Stimulated activated CD4-positive, alpha-beta T cell treated with anti-CD3 and anti-CD28 coated beads, TNF-alpha, amount 100 ng/mL, for 4 hours (primary cell): ENCODE results near the gene NFKBIE.
"Not testable (repeated sequence)": the region's sequence is repeated elsewhere in the genome, so short reads cannot be mapped to it uniquely, and the experiment has no call there.

Source experiments
- DNase-seq, 3 experiments: peaks; one replicate each; pipeline ENCODE4 v3.0.0-alpha.2; 2020; ENCODE audit warnings: low read depth in 3 of 3

NFKBIE gene

DNA sequence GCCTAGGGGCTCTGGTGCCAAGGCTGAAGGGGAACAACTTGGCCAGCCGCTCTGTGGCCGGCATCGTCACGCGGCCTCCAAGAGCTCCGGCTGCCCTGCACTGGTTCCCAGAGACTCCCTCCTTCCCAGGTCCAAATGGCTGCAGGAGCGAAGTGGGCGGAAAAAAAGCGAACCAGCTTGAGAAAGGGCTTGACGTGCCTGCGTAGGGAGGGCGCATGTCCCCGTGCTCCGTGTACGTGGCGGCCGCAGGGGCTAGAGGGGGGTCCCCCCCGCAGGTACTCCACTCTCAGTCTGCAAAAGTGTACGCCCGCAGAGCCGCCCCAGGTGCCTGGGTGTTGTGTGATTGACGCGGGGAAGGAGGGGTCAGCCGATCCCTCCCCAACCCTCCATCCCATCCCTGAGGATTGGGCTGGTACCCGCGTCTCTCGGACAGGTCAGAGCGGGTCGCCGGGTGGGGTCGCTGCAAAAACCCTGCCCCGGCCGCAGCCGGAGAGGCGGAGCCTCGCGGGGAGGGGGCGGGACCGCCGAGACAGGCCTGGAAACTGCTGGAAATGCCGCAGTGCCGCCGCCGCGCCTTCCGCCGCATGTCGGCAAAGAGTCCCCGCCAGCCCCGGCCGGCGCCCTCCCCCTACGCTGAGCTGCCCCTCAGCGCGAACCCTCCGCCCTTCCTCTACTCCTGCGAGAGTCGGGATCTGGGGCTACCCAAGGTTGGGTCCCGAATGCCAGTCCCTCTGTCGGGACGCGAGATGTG, 19.3 kb downstream of the NFKBIE start:
- DNase-seq: peak; percentile 72 to 86 (median 77)

- no peak for DNase-seq
Measured at GRCh38 chr6:44245391-44245911, 19.9 kb downstream of the NFKBIE start.

DNA sequence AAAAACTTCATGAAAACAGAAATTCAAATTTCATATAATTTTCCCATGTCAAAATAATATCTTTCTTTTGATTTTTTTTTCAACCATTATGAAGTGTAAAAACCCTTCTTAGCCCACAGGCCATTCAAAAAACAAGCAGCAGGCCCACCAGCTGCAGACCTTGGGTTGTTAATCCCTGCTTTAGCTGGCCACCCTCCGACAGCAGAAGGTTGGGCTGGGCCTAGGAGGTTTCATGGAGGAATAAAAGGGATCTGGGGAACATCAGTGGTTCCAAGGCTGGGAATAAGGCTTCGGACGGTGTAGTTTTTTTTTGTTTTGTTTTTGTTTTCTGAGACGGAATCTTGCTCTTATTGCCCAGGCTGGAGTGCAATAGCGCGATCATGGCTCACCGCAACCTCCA, 22.0 kb downstream of the NFKBIE start:
- DNase-seq: no peak

GRCh38 chr6:44238687-44239350, 26.5 kb downstream of the NFKBIE start:
- no peak for DNase-seq

DNA sequence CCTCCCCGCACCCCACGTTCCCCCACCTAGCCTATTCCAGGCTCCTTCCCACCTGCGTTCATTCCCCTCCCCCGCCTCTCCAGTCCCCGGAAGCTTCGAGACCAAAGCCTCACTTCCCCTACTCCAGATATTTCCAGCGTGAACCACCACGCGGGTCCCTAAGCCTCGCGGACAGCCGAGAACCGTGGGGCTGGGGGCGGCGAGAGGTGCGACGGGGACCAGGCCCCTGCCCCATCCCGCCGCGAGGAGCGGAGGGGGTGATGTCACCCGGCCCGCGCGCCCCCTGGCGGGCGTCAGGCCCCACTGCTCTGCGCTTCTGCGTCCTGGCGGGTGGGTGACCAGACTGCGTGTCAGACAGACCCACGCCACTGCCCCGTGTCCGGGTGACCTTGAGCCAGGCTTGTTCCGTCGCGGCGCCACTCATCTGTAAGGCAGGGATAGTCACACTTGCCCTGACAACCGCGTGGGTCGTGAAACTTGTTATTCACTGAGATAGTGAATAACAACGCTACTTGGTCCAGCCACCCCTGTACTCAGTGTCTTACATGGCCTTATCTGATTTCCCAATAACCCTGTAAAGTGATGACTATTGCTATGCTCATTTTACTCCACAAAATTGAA, 27.4 kb downstream of the NFKBIE start:
- peak; percentile 63 to 65 (median 64) for DNase-seq

DNA sequence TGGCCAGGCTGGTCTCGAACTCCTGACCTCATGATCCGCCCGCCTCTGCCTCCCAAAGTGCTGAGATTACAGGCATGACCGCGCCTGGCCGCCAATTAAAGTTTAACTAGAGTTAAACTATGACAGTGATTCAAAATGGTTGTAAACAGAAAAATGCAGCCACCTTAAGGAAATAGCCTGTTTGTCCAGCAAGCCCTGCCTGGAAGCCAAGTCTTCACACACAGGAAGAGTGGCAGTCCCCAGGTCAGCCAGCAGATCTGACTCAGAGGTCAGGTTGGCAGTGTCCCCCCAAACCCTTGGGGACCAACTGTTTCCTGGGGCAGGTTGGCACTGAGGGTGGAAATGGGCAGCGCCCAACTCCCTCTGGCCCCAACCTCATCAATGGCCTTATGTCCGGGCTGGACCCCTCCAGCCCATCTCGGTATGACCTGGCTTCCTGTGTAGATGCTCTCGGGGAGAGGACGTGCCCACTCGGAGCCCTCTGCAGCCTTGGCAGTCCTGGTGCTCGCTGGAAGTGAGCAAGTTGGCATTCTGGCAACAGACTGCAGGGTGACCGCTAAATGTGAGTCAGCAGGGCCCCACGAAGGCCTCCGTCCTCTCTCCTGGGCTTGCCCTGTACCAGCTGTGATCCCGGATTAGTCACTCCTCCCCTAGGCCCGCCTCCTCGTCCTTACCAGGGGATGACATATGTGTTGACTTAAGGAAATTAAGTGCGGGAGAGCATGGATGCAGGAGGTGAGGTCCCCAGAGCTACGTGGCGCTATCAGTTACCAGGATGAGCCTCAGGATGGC, 28.1 kb downstream of the NFKBIE start:
- DNase-seq: peak in 2 of 3 experiments; percentile 42 to 46

- no peak for DNase-seq
Measured at GRCh38 chr6:44235891-44236516, 29.3 kb downstream of the NFKBIE start.

DNA sequence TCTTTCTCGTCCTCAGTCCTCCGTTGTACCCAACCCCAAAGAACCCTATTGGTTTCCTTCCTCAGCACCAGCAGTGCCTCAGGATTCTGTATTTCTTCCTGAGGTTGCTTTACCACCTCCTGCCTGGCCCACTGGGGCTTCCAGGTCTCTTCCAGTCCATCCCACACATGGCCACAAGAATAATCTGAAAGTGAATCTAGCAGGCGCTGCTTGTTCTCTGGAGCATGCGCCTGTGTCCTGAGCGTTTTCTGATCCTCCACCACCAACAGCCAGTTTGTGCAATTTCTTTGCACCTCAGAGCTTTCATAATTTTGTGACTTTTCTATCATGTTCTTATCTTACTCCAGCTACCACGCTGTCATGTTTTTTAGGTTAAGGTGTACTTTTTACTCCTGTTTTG, 30.1 kb downstream of the NFKBIE start:
- no peak for DNase-seq

DNA sequence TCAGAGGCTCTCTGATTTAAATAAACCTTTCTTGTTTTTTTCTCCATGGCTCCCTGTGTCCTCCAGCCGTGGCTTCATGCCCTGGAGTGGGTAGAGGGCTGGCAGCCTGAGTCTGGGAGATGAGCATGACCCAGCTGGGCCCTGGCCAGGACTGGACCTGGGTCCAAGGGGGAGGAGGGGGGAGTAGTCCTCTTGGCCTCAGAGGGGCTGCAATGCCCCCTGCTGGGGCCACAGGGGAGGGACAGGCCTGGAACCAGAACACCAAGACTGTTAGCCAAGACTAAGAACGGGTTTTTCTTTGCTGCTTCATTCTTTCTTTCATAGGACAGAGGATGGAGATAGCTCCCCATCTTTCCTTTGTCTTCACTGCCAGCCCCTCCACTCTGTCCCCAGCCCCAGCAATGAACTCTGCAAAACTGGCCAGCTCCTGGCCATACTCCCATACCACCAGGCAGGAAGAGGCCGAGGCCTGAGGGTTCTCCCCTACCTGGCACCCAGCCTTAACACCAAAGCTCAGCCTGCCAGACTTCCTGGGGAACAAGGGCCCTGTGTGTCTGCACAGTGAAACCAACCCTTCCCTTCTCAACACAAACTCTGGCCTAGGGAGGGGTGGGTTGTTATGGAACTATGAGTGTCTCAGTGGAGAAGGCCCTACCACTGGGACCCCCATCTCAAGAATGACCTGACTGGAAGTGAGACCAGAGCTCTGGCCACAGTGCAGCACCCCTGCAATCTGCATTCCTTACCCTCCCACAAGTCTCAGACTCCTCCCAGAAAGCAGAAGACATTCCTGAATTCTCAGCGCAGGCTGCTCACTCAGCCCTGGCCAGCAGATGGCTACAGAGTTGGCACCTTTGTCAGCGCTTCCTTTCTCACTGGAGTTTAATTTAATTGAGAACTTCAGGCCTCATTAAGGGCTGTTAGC, 31.0 kb downstream of the NFKBIE start:
- no peak for DNase-seq

DNA sequence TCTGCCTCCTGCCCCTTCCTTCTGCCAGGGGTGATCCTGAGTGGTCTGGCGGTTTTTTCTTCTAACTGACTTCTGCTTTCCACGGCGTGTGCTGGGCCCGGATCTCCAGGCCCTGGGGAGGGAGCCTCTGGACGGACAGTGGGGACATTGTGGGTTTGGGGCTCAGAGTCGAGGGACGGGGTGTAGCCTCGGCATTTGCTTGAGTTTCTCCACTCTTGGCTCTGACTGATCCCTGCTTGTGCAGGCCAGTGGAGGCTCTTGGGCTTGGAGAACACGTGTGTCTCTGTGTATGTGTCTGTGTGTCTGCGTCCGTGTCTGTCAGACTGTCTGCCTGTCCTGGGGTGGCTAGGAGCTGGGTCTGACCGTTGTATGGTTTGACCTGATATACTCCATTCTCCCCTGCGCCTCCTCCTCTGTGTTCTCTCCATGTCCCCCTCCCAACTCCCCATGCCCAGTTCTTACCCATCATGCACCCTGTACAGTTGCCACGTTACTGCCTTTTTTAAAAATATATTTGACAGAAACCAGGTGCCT, 31.7 kb downstream of the NFKBIE start:
- DNase-seq: no peak

- no peak for DNase-seq
Measured at GRCh38 chr6:44232676-44233566, 32.4 kb downstream of the NFKBIE start.

DNA sequence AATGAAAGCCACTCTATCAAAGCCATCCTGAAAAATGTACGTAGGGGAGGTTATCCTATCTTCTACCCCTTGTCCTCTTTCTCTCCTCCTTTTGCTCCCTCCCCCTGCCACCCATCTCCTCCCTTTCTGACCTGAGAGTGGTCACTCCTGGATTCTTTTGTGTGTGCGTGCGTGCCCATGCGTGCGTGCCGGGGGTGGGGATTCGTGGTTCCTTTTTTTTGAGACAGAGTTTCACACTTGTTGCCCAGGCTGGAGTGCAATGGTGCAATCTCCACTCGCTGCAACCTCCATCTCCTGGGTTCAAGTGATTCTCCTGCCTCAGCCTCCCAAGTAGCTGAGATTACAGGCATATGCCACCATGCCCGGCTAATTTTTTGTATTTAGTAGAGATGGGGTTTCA, 33.9 kb downstream of the NFKBIE start:
- DNase-seq: not testable (repeated sequence)

DNA sequence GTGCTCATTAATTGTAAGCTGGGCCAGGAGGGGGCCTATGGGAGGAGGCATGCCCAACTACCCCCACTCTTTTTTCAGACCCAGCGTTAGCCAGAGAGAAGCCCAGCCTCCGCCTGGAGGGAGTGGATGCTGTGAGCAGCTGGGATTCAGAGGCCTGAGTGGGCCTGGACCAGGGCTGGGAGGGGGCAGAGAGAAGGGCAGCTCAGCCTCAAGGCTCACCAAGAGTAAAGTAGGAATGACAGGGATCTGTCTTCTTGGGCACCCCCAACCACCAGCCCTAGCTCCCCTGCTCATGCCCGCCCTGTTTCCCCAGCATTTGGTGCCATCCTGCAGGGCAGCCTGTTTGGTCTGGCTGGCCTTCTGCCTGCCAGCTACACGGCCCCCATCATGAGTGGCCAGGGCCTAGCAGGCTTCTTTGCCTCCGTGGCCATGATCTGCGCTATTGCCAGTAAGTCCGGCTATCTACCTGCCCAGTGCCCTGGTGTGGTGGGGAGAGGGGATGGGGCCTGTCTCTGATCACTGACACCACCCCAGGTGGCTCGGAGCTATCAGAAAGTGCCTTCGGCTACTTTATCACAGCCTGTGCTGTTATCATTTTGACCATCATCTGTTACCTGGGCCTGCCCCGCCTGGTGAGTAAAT, 35.2 kb downstream of the NFKBIE start:
- DNase-seq: no peak

GRCh38 chr6:44229376-44230033, 35.8 kb downstream of the NFKBIE start:
- DNase-seq: no peak

GRCh38 chr6:44228836-44229235, 36.5 kb downstream of the NFKBIE start:
- DNase-seq: no peak

DNA sequence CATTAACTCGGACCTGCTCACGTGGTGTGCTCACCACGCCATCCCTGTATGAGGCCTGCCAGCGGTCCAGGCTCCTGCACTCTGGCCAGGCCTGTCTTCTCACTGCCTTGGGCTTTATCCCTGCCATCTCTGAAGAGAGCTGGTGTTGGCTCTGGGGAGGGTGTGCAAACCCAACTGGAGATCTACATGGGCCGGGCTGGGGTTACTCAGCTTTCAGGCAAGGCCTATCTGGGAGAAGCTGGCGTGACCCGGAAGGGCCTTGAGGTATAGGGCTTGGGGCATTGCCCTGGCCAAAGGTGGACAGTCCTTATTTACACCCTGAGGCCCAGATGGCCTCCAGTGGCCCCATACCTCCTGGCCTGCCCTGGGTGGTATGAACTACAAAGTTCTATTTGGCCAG, 36.9 kb downstream of the NFKBIE start:
- no peak for DNase-seq

DNA sequence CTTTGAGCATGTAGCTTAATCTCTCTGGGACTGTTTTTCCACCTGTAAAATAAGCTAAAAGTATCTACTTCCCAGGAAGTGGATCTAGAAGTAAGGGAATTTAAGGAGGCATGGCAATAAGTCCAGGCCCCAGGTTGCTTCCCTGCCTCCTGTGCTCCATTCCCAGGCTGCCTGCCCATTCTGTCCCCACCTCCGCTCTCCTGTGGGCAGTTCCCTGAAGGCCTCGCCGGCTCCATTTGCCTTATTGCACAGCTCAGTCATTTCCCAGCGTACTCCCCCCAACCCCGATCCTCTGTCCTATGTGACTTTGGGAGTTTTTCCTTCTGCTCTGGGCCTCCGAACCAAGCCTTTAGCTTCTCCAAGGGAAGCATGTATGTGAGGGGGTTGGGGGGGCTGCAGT, 37.3 kb downstream of the NFKBIE start:
- no peak for DNase-seq
